KG1 (cell line): ENCODE results near the gene CHRNA7.
"Not testable (repeated sequence)": the region's sequence is repeated elsewhere in the genome, so short reads cannot be mapped to it uniquely, and the experiment has no call there.

Source experiments
- DNase-seq: peaks from one replicate; lab custom pipeline; 2025; lab: John Stamatoyannopoulos, UW

The CHRNA7 gene

DNA sequence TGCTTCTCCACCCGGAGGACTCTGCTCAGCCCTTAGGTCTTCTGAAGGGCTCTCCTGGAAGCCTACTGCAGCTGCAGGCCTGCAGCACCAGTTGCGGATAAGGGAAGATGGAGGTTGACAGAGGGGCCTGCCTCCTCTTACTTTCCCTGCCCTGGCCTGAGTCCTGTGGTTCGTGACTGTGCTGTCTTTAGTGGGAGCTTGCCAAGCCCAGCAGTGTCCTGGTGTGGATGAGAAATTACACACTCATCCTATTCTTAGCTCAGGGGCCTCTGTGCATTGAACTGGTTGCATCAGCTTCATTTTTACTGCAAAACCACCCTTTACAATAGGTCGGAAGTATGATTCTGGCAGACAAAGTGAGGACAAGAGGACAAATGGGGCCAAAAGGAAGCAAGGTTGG is 163.5 kb downstream of the CHRNA7 start:
- DNase-seq: not testable (repeated sequence)

- DNase-seq: not testable (repeated sequence)
Observed at GRCh38 chr15:32196206-32196605, 165.9 kb downstream of the CHRNA7 start.

DNA sequence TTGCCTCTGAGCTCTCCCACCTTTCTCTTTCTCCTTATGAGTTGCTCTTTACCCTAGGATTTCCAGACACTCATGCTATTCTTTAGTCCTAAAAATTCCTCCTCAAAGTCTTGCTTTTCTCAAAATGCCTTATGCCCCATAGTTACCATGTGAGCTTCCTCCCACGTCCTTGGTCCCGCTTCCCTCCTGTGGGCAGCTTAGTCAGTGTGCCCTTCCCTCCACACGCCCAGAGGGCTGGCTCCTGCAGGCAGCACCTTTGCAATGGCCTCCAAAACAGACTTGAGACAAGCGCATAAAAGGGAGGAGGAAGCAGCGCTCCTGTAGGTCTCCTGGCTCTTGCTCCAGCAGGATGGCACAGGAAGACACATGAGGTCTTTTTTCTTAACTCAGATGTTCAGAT is 168.6 kb downstream of the CHRNA7 start:
- not testable (repeated sequence) for DNase-seq

- DNase-seq: not testable (repeated sequence)
Observed at GRCh38 chr15:32209081-32209480, 178.8 kb downstream of the CHRNA7 start.

DNA sequence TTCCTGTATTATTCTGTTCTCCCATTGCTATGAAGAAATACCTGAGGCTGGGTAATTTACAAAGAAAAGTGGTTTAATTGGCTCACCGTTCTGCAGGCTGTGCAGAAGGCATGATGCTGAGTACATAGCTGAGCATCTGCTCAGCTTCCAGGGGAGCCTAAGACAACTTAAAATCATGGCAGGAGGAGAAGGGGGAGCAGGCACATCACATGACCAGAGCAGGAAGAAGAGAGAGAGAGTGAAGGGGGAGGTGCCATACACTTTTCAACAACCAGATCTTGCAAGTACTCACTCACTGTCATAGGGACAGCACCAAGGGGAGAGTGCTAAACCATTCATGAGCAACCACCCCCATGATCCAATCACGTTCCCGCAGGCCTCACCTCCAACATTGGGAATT is 188.4 kb downstream of the CHRNA7 start:
- DNase-seq: no peak
